GM12864 (cell line): ENCODE data around the gene MASP2.
"Not testable (repeated sequence)": the region's sequence is repeated elsewhere in the genome, so short reads cannot be mapped to it uniquely, and the experiment has no call there.

ENCODE experiments used
- DNase-seq: peaks from one replicate; pipeline ENCODE4 v3.0.0-alpha.2; 2011; ENCODE audit warnings: low read depth
- H3K4me3 ChIP-seq: 2 replicates; pipeline ENCODE4 v1.5.1; 2011; ENCODE audit warnings: mild to moderate bottlenecking, low read depth, low read length, control low read depth
- CTCF ChIP-seq: IDR thresholded peaks from 2 replicates; pipeline ENCODE4 v1.5.1; 2011; ENCODE audit warnings: low read depth, mild to moderate bottlenecking, moderate library complexity, low read length, control low read depth, inconsistent platforms; ENCODE audit errors: missing control alignments

The MASP2 gene

GRCh38 chr1:11042995-11043874 lies 3.8 kb downstream of the MASP2 start:
- no peak for TF ChIP-seq CTCF
- no peak for DNase-seq
- H3K4me3 ChIP-seq: no peak overlapping the region

GRCh38 chr1:11042065-11042464 lies 5.0 kb downstream of the MASP2 start:
- H3K4me3 ChIP-seq: no peak overlapping the region
- no peak for TF ChIP-seq CTCF
- DNase-seq: no peak

GRCh38 chr1:11041048-11041447 lies 6.0 kb downstream of the MASP2 start:
- no peak for DNase-seq
- H3K4me3 ChIP-seq: no peak overlapping the region
- no peak for TF ChIP-seq CTCF

- H3K4me3 ChIP-seq, DNase-seq: not testable (repeated sequence)
Observed at GRCh38 chr1:11040105-11040429, 7.0 kb downstream of the MASP2 start.

- DNase-seq: no peak
- TF ChIP-seq CTCF: no peak
- no peak overlapping the region for H3K4me3 ChIP-seq
Observed at GRCh38 chr1:11039351-11040104, 7.5 kb downstream of the MASP2 start.

- TF ChIP-seq CTCF: peak; percentile 95
- DNase-seq: peak; percentile 64
- H3K4me3 ChIP-seq: no peak overlapping the region
Observed at GRCh38 chr1:11037740-11038182, 9.3 kb downstream of the MASP2 start.

- not testable (repeated sequence) for DNase-seq, H3K4me3 ChIP-seq
Observed at GRCh38 chr1:11037019-11037739, 9.9 kb downstream of the MASP2 start.
